GM12878 (cell line): ENCODE measurements around the gene RPS16. TPM values are rescaled to one million over a fixed set of nuclear protein-coding genes. Genes with fewer than 3 reads are reported as not detected.

Experiments used
- CBX5 ChIP-seq: sonication (generic); IDR thresholded peaks from 2 replicates; pipeline ENCODE4 v1.6.1; 2016; ENCODE audit warnings: low read depth, moderate library complexity, mild to moderate bottlenecking, inconsistent platforms
- IRF4 ChIP-seq: IDR thresholded peaks from 2 replicates; pipeline ENCODE4 v1.6.1; 2011; ENCODE audit warnings: low read depth, low read length
- NFXL1 ChIP-seq: fragments of 450-650 bp; IDR thresholded peaks from 2 replicates; pipeline ENCODE4 v1.6.1; 2017; ENCODE audit warnings: antibody characterized with exemption, mild to moderate bottlenecking, borderline replicate concordance
- POLR2A ChIP-seq: IDR thresholded peaks from 2 replicates; pipeline ENCODE4 v1.6.1; 2011; ENCODE audit warnings: low read depth, mild to moderate bottlenecking, low read length
- RCOR1 ChIP-seq: conservative IDR thresholded peaks from 2 replicates; pipeline ENCODE4 v1.6.1; 2012; ENCODE audit warnings: low read depth, low read length, improper control_type of control experiment
- SMC3 ChIP-seq: IDR thresholded peaks from 2 replicates; pipeline ENCODE4 v1.6.1; 2011; ENCODE audit warnings: low read length, improper control_type of control experiment, borderline replicate concordance
- STAT3 ChIP-seq: IDR thresholded peaks from 2 replicates; pipeline ENCODE4 v1.6.1; 2011; ENCODE audit warnings: low read depth, low read length, improper control_type of control experiment
- TCF7 ChIP-seq: IDR thresholded peaks from 2 replicates; pipeline ENCODE4 v1.6.1; 2014; ENCODE audit warnings: antibody characterized with exemption, borderline replicate concordance
- polyA plus RNA-seq, 11 experiments: library from polyadenylated mRNA; depleted of rRNA in 4 of 11; unstranded in 6 of 11; stranded (reverse) in 5 of 11; fragments of >200 nt; fragmentation: Nextera tagmentation in 4 of 11; fragmentation: Illumina TruSeq in 1 of 11; extraction: Ambion mirVana in 4 of 11; extraction: Trizol in 1 of 11; gene quantifications; 1 replicate in 1 of 11; 2 replicates in 10 of 11; pipeline versions ENCODE4 v1.2.1 to v1.2.3, GENCODE V29; 2011 to 2016; ENCODE audit warnings: inconsistent platforms in 2 of 11, missing spikeins in 2 of 11, low read depth in 1 of 11
- total RNA-seq, 4 experiments: library from RNA; depleted of rRNA in 3 of 4; stranded (reverse); fragments of >200 nt in 3 of 4; fragmentation: Illumina TruSeq in 1 of 4; extraction: Trizol in 1 of 4; gene quantifications; 2 replicates each; pipeline versions ENCODE4 v1.2.1 to v1.2.3, GENCODE V29; 2013 to 2021
- TF ChIP-seq, protein P1 (sequence below): fragments of 450-650 bp; IDR thresholded peaks from 2 replicates; pipeline ENCODE4 v1.6.1; 2017; ENCODE audit warnings: mild to moderate bottlenecking, moderate library complexity

Gene RPS16
- total and polyA plus RNA-seq, 10 of the 15 experiments (the other 5 are each of a cell fraction or from before 2014, with no cell fraction given): 148 to 4,810 (median 2,343) TPM

DNA sequence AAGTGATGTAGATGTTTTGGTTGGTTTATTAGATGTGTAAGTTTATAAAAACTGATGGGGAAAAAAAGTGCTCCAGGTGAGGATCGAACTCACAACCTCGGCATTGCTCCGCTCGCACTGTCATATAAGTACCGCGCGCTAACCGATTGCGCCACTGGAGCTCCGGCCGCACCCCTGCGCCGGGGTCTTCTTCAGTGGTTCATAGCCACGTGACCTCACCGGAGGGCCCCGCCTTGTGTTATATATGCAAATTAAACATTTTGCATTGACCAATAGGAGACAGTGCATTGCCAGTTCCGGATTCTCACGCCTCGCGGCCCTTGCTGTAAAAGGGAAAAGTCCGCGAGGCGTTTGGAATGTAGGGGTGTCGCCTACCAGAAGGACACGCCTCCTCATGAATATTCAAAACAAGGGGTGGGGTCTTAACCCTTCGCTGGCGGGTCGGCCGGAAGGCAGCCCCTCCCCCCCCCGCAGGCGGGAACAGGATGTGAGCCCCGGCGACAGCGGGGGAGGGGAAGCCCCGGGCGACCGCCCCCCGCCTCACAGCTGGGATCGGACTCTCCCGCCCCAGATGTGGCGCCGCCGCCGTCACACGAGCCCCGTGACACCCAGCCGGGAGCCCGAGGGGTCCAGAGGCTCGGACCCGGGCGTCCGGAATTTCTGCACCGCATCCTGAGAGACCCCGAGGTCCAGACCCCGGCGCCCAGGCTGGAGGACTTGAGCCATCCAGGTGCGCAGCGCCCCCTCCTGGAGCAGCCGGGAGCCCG, 23.5 kb downstream of the RPS16 start, which contains the start of gene PLEKHG2 (continued):
- TF ChIP-seq, protein P1, sequence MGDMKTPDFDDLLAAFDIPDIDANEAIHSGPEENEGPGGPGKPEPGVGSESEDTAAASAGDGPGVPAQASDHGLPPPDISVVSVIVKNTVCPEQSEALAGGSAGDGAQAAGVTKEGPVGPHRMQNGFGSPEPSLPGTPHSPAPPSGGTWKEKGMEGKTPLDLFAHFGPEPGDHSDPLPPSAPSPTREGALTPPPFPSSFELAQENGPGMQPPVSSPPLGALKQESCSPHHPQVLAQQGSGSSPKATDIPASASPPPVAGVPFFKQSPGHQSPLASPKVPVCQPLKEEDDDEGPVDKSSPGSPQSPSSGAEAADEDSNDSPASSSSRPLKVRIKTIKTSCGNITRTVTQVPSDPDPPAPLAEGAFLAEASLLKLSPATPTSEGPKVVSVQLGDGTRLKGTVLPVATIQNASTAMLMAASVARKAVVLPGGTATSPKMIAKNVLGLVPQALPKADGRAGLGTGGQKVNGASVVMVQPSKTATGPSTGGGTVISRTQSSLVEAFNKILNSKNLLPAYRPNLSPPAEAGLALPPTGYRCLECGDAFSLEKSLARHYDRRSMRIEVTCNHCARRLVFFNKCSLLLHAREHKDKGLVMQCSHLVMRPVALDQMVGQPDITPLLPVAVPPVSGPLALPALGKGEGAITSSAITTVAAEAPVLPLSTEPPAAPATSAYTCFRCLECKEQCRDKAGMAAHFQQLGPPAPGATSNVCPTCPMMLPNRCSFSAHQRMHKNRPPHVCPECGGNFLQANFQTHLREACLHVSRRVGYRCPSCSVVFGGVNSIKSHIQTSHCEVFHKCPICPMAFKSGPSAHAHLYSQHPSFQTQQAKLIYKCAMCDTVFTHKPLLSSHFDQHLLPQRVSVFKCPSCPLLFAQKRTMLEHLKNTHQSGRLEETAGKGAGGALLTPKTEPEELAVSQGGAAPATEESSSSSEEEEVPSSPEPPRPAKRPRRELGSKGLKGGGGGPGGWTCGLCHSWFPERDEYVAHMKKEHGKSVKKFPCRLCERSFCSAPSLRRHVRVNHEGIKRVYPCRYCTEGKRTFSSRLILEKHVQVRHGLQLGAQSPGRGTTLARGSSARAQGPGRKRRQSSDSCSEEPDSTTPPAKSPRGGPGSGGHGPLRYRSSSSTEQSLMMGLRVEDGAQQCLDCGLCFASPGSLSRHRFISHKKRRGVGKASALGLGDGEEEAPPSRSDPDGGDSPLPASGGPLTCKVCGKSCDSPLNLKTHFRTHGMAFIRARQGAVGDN: no peak; the same call in 1 of the 2 replicates
- TF ChIP-seq CBX5 (no peak), TCF7 (no peak; the same call in 1 of the 2 replicates), STAT3 (no peak), NFXL1 (no peak), SMC3 (peak; percentile 50; the same call in 1 of the 2 replicates), POLR2A (peak; percentile 87), IRF4 (peak; percentile 55; the same call in 1 of the 2 replicates), RCOR1 (0 out of 2 replicates have a peak, but pooled peaks have one; percentile 53)
